ENCODE measurements around the gene TPI1. TPM values are rescaled to one million over a fixed set of nuclear protein-coding genes. Genes with fewer than 3 reads are reported as not detected.
"Not testable (repeated sequence)": the region's sequence is repeated elsewhere in the genome, so short reads cannot be mapped to it uniquely, and the experiment has no call there.

TPI1 gene
- total RNA-seq, 1 experiment from 2014 or later: 1,141 TPM

DNA sequence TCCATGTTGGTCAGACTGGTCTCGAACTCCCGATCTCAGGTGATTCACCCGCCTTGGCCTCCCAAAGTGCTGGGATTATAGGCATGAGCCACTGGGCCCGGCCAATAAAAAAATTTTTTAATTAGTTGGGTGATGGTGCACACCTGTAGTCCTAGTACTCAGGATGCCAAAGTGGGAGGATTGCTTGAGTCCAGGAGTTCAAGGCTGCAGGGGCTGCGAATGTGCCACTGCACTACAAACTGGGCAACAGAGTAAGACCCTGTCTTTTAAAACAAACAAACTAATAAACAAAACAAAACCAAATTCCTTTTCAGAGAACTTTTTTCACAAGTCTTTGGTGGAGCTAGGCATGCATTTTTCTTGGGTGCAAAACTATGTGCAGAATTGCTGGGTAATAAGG is 15.9 kb downstream of the TPI1 start:
- peaks cover 21% of the 10 kb centered on the region for H3K4me1 Mint-ChIP-seq (ENCODE audit: low read depth, unreplicated experiment)
- Histone ChIP-seq H3K27me3 (replicated peaks; ENCODE audit: control insufficient read depth, insufficient read depth, low read length) (no peaks in the 10 kb centered on the region), H3K4me1 (peaks cover 51% of the 10 kb centered on the region), H3K9me3 (no peaks in the 10 kb centered on the region), H3K36me3 (ENCODE audit: control insufficient read depth, insufficient read depth, low read length) (peaks cover 6% of the 10 kb centered on the region; the same call in 1 of the 2 replicates), H3K4me3 (ENCODE audit: low read depth, low read length) (no peak overlapping the region)
- no peaks in the 10 kb centered on the region for H3K27me3 Mint-ChIP-seq (ENCODE audit: insufficient read depth, unreplicated experiment)
- no TSS peak for BruUV-seq (replicated peaks)
- CTCF ChIA-PET: interaction anchor here (0.5 kb wide), 1 partner anchor 79 kb away, joined by 3 read pairs; no protein-coding TSS in a partner anchor
- DNase-seq: no peak
- POLR2A ChIA-PET: interaction anchor here (0.6 kb wide), 2 partner anchors 42 to 486 kb away, joined by 3 read pairs; no protein-coding TSS in a partner anchor
- intact Hi-C loops (cut with micrococcal nuclease; ENCODE audit: unreplicated experiment): no loop called here
- H3K36me3 Mint-ChIP-seq (ENCODE audit: insufficient read depth, unreplicated experiment): peaks cover 65% of the 10 kb centered on the region
- no peaks in the 10 kb centered on the region for H3K9me3 Mint-ChIP-seq (ENCODE audit: unreplicated experiment)
- H3K27ac Mint-ChIP-seq (ENCODE audit: unreplicated experiment): peak overlapping the region; percentile 98
- TF ChIP-seq, protein P1, sequence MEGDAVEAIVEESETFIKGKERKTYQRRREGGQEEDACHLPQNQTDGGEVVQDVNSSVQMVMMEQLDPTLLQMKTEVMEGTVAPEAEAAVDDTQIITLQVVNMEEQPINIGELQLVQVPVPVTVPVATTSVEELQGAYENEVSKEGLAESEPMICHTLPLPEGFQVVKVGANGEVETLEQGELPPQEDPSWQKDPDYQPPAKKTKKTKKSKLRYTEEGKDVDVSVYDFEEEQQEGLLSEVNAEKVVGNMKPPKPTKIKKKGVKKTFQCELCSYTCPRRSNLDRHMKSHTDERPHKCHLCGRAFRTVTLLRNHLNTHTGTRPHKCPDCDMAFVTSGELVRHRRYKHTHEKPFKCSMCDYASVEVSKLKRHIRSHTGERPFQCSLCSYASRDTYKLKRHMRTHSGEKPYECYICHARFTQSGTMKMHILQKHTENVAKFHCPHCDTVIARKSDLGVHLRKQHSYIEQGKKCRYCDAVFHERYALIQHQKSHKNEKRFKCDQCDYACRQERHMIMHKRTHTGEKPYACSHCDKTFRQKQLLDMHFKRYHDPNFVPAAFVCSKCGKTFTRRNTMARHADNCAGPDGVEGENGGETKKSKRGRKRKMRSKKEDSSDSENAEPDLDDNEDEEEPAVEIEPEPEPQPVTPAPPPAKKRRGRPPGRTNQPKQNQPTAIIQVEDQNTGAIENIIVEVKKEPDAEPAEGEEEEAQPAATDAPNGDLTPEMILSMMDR (IDR thresholded peaks at IDR 0.05; ENCODE audit: insufficient read depth in 1 of 2, low read depth in 1 of 2, low read length in 1 of 2, severe bottlenecking in 1 of 2, unreplicated experiment in 1 of 2): no peak
- H3K4me3 Mint-ChIP-seq (ENCODE audit: unreplicated experiment): no peak overlapping the region

DNA sequence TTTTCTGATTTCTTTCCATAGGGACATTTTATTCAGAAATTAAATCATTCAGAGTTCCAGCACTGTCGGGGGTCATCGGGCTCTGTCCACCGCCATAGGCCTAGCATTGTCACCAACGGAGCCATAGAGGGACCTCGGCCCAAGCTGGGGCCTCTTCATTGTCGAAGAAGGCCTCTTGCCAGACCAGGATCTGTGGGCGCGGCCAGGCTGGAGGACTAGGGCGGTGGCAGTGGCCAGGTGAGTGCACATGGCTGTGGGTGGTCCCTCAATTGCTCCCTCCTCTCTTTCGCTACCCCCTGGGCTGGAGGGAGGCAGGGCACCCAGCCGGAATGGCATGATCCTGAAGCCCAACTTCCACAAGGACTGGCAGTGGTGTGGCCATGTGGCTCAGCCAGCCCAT is 16.4 kb downstream of the TPI1 start:
- H3K9me3 ChIP-seq: no peaks in the 10 kb centered on the region
- Mint-ChIP-seq H3K4me3 (ENCODE audit: unreplicated experiment) (no peak overlapping the region), H3K9me3 (ENCODE audit: unreplicated experiment) (no peaks in the 10 kb centered on the region), H3K4me1 (ENCODE audit: low read depth, unreplicated experiment) (peaks cover 21% of the 10 kb centered on the region), H3K36me3 (ENCODE audit: insufficient read depth, unreplicated experiment) (peaks cover 68% of the 10 kb centered on the region), H3K27me3 (ENCODE audit: insufficient read depth, unreplicated experiment) (no peaks in the 10 kb centered on the region), H3K27ac (ENCODE audit: unreplicated experiment) (peak overlapping the region; percentile 98)
- H3K27me3 ChIP-seq (replicated peaks; ENCODE audit: control insufficient read depth, insufficient read depth, low read length): no peaks in the 10 kb centered on the region
- H3K4me1 ChIP-seq: peaks cover 55% of the 10 kb centered on the region
- POLR2A ChIA-PET: interaction anchor here (0.6 kb wide), 1 partner anchor 41 kb away, joined by 3 read pairs; no protein-coding TSS in a partner anchor
- BruUV-seq (replicated peaks): no TSS peak
- H3K36me3 ChIP-seq (ENCODE audit: control insufficient read depth, insufficient read depth, low read length): peaks cover 6% of the 10 kb centered on the region; the same call in 1 of the 2 replicates
- CTCF ChIA-PET: no interaction called here
- H3K4me3 ChIP-seq (ENCODE audit: low read depth, low read length): no peak overlapping the region
- TF ChIP-seq, protein P1 (IDR thresholded peaks at IDR 0.05; ENCODE audit: insufficient read depth in 1 of 2, low read depth in 1 of 2, low read length in 1 of 2, severe bottlenecking in 1 of 2, unreplicated experiment in 1 of 2): no peak
- DNase-seq: no peak
- intact Hi-C loops (cut with micrococcal nuclease; ENCODE audit: unreplicated experiment): no loop called here

DNA sequence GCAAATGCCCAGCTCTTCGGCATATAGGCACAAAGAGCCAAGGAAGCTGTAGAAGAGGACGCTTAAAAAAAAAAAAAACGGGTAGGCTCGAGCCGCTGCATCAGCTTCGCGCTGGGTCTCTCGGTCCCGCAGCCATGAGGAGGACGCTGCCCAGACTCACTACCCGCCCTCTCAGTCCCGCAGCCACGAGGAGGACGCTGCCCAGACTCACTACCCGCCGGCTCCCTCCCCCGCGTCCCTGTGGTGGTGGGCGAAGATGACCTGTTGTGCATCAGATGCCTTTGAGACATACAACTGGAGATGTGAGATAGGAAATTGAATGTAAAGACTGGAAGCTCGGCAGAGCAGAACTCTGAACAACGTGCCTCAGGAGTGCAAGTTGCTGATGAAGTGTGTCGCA is 17.2 kb downstream of the TPI1 start:
- DNase-seq: no peak
- peaks cover 6% of the 10 kb centered on the region; the same call in 1 of the 2 replicates for H3K36me3 ChIP-seq (ENCODE audit: control insufficient read depth, insufficient read depth, low read length)
- H3K4me1 ChIP-seq: peaks cover 53% of the 10 kb centered on the region
- Mint-ChIP-seq H3K4me3 (ENCODE audit: unreplicated experiment) (peak overlapping the region; percentile 0), H3K27me3 (ENCODE audit: insufficient read depth, unreplicated experiment) (no peaks in the 10 kb centered on the region), H3K9me3 (ENCODE audit: unreplicated experiment) (no peaks in the 10 kb centered on the region), H3K27ac (ENCODE audit: unreplicated experiment) (peak overlapping the region; percentile 98), H3K4me1 (ENCODE audit: low read depth, unreplicated experiment) (peaks cover 21% of the 10 kb centered on the region), H3K36me3 (ENCODE audit: insufficient read depth, unreplicated experiment) (peaks cover 68% of the 10 kb centered on the region)
- no peak overlapping the region for H3K4me3 ChIP-seq (ENCODE audit: low read depth, low read length)
- ChIA-PET POLR2A (interaction anchor here (1.0 to 1.2 kb wide), 2 partner anchors 11 to 59 kb away, joined by 5 read pairs; partner anchors contain the start of genes C12orf57, RNU7-1 and SPSB2), CTCF (interaction anchor here (0.7 to 0.9 kb wide), 2 partner anchors 15 to 95 kb away, joined by 4 to 5 read pairs; no protein-coding TSS in a partner anchor)
- no TSS peak for BruUV-seq (replicated peaks)
- intact Hi-C loops (cut with micrococcal nuclease; ENCODE audit: unreplicated experiment): no loop called here
- TF ChIP-seq, protein P1 (IDR thresholded peaks at IDR 0.05; ENCODE audit: insufficient read depth in 1 of 2, low read depth in 1 of 2, low read length in 1 of 2, severe bottlenecking in 1 of 2, unreplicated experiment in 1 of 2): no peak
- H3K9me3 ChIP-seq: no peaks in the 10 kb centered on the region
- no peaks in the 10 kb centered on the region for H3K27me3 ChIP-seq (replicated peaks; ENCODE audit: control insufficient read depth, insufficient read depth, low read length)

DNA sequence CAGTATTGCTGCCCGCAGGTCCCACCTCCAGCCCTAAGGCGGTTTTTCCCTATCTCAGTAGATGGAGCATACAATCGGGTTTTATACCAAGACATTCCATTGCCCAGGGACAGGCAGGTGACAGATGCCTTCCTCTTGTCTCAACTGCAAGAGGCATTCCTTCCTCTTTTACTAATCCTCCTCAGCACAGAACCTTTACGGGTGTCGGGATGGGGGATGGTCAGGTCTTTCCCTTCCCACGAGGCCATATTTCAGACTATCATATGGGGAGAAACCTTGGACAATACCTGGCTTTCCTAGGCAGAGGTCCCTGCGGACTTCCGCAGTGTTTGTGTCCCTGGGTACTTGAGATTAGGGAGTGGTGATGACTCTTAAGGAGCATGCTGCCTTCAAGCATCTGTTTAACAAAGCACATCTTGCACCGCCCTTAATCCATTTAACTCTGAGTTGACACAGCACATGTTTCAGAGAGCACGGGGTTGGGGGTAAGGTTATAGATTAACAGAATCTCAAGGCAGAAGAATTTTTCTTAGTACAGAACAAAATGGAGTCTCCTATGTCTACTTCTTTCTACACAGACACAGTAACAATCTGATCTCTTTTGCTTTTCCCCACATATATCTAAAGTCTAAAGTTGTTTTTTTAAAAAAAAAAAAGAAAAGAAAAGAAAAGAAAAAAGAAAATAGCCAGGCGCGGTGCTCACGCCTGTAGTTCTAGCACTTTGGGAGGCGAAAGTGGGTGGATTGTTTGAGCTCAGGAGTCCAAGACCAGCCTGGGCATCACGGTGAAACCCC is 19.1 kb downstream of the TPI1 start:
- Mint-ChIP-seq H3K27ac (ENCODE audit: unreplicated experiment) (peak overlapping the region; percentile 98), H3K4me3 (ENCODE audit: unreplicated experiment) (peak overlapping the region; percentile 74), H3K4me1 (ENCODE audit: low read depth, unreplicated experiment) (peaks cover 21% of the 10 kb centered on the region), H3K36me3 (ENCODE audit: insufficient read depth, unreplicated experiment) (peaks cover 83% of the 10 kb centered on the region)
- peak; percentile 88 to 94 for DNase-seq
- TSS peak; percentile 9 for BruUV-seq (replicated peaks)
- H3K36me3 ChIP-seq (ENCODE audit: control insufficient read depth, insufficient read depth, low read length); H3K9me3 ChIP-seq; H3K9me3 Mint-ChIP-seq (ENCODE audit: unreplicated experiment); H3K4me3 ChIP-seq (ENCODE audit: low read depth, low read length); H3K27me3 Mint-ChIP-seq (ENCODE audit: insufficient read depth, unreplicated experiment); H3K27me3 ChIP-seq (replicated peaks; ENCODE audit: control insufficient read depth, insufficient read depth, low read length): not testable (repeated sequence)
- H3K4me1 ChIP-seq: peaks cover 47% of the 10 kb centered on the region
- ChIA-PET CTCF (interaction anchor here (0.6 to 2.9 kb wide), 4 partner anchors 14 to 120 kb away, joined by 3 to 12 read pairs (median 3); partner anchors contain the start of gene SPSB2), POLR2A (interaction anchor here (0.6 to 1.9 kb wide), 3 partner anchors 14 to 781 kb away, joined by 3 to 12 read pairs (median 4); partner anchors contain the start of gene SPSB2)
- intact Hi-C loops (cut with micrococcal nuclease; ENCODE audit: unreplicated experiment): loop anchor here (1.0 kb wide), 1 partner anchor 13 kb away; the partner anchor contains the start of gene SPSB2
